DND-41 (cell line): ENCODE data around the gene PMEPA1.
A peak's percentile ranks its signal among the peaks of the same experiment; 100 is the strongest.

Experiments
- ATAC-seq: fragments of 200-7000 bp; cut with Tn5 transposase; 3 replicates; pipeline ENCODE4 v1.9.1; 2021; ENCODE audit warnings: low read depth; ENCODE audit not compliant: insufficient read depth
- DNase-seq: peaks from one replicate; pipeline ENCODE4 v3.0.0-alpha.2; 2020
- H2AFZ ChIP-seq: 2 replicates; pipeline ENCODE4 v1.6.0; 2012; ENCODE audit warnings: low read depth, low read length
- H3K27ac ChIP-seq: 2 replicates; pipeline ENCODE4 v1.5.1; 2012; ENCODE audit warnings: low read length, inconsistent platforms
- H3K27me3 ChIP-seq: fragments of 200-600 bp; sonication (generic); 2 replicates; pipeline ENCODE4 v1.6.0; 2012; ENCODE audit warnings: low read length, mild to moderate bottlenecking, inconsistent platforms; ENCODE audit not compliant: insufficient read depth, poor library complexity
- H3K36me3 ChIP-seq: 2 replicates; pipeline ENCODE4 v1.5.1; 2012; ENCODE audit warnings: low read length, inconsistent platforms; ENCODE audit not compliant: insufficient read depth
- H3K4me1 ChIP-seq: 2 replicates; pipeline ENCODE4 v1.5.1; 2012; ENCODE audit warnings: mild to moderate bottlenecking, low read length; ENCODE audit not compliant: insufficient read depth
- H3K4me2 ChIP-seq: 2 replicates; pipeline ENCODE4 v1.6.0; 2012; ENCODE audit warnings: mild to moderate bottlenecking, moderate library complexity, low read length, inconsistent platforms; ENCODE audit not compliant: insufficient read depth
- H3K4me3 ChIP-seq, 2 experiments: fragments of 200-600 bp in 1 of 2; shearing (Covaris generic) in 1 of 2; 2 replicates each; pipeline ENCODE4 v1.5.1; 2012 to 2016; ENCODE audit warnings: inconsistent platforms in 2 of 2, low read length in 2 of 2, mild to moderate bottlenecking in 2 of 2, low read depth in 1 of 2, moderate library complexity in 1 of 2
- H3K79me2 ChIP-seq: 2 replicates; pipeline ENCODE4 v1.6.0; 2012; ENCODE audit warnings: low read length, inconsistent platforms; ENCODE audit not compliant: insufficient read depth
- H3K9ac ChIP-seq: 2 replicates; pipeline ENCODE4 v1.6.0; 2012; ENCODE audit warnings: low read depth, mild to moderate bottlenecking, inconsistent platforms, low read length, moderate library complexity
- H3K9me3 ChIP-seq: 2 replicates; pipeline ENCODE4 v1.5.1; 2012; ENCODE audit warnings: low read length, moderate library complexity, mild to moderate bottlenecking, inconsistent platforms; ENCODE audit not compliant: insufficient read depth, severe bottlenecking
- H4K20me1 ChIP-seq: 2 replicates; pipeline ENCODE4 v1.6.0; 2012; ENCODE audit warnings: low read length; ENCODE audit not compliant: insufficient read depth
- EZH2 ChIP-seq: IDR thresholded peaks from 3 replicates; pipeline ENCODE4 v1.6.1; 2012; ENCODE audit warnings: borderline replicate concordance, low read depth, mild to moderate bottlenecking, moderate library complexity, low read length, inconsistent platforms; ENCODE audit not compliant: severe bottlenecking
- TF ChIP-seq, protein P1 (sequence below): IDR thresholded peaks from 2 replicates; pipeline ENCODE4 v1.5.1; 2012; ENCODE audit warnings: borderline replicate concordance, low read length, moderate library complexity, mild to moderate bottlenecking; ENCODE audit not compliant: poor library complexity, severe bottlenecking; ENCODE audit errors: extremely low read depth

Gene PMEPA1

DNA sequence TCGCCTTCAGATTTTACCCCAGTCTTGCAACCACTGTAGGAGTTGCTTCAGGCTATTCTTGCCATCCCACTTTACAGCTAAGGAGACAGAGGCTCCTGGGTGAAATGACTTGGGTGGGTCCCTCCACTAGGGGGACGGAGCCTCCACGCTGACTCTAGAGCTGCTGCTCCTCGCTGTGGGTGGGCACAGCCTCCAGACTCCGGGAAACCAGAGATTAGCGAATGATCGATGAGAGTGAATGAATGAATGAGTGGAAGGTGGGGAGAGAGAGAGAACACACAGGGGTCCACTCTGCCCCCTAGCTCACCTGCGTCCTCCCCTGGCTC is 100.0 kb downstream of the PMEPA1 start:
- TF ChIP-seq, protein P1, sequence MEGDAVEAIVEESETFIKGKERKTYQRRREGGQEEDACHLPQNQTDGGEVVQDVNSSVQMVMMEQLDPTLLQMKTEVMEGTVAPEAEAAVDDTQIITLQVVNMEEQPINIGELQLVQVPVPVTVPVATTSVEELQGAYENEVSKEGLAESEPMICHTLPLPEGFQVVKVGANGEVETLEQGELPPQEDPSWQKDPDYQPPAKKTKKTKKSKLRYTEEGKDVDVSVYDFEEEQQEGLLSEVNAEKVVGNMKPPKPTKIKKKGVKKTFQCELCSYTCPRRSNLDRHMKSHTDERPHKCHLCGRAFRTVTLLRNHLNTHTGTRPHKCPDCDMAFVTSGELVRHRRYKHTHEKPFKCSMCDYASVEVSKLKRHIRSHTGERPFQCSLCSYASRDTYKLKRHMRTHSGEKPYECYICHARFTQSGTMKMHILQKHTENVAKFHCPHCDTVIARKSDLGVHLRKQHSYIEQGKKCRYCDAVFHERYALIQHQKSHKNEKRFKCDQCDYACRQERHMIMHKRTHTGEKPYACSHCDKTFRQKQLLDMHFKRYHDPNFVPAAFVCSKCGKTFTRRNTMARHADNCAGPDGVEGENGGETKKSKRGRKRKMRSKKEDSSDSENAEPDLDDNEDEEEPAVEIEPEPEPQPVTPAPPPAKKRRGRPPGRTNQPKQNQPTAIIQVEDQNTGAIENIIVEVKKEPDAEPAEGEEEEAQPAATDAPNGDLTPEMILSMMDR, result peak; percentile 31
- TF ChIP-seq EZH2, result no peak
- no peak overlapping the region for H3K4me3 ChIP-seq
- peaks cover 30% of the 10 kb centered on the region for H4K20me1 ChIP-seq
- no peak overlapping the region for H3K9ac ChIP-seq
- no peaks in the 10 kb centered on the region for H3K36me3 ChIP-seq
- no peaks in the 10 kb centered on the region for H3K9me3 ChIP-seq
- no peak overlapping the region for H2AFZ ChIP-seq
- H3K27ac ChIP-seq, result no peak overlapping the region
- no peaks in the 10 kb centered on the region for H3K79me2 ChIP-seq
- no peaks in the 10 kb centered on the region for H3K4me1 ChIP-seq
- H3K4me2 ChIP-seq, result no peak overlapping the region
- ATAC-seq (peak; percentile 62), DNase-seq (no peak)
- peaks cover 40% of the 10 kb centered on the region for H3K27me3 ChIP-seq

- Histone ChIP-seq H3K4me1 (no peaks in the 10 kb centered on the region), H3K27me3 (peaks cover 40% of the 10 kb centered on the region), H3K36me3 (no peaks in the 10 kb centered on the region), H3K27ac (no peak overlapping the region), H3K9me3 (no peaks in the 10 kb centered on the region), H3K9ac (no peak overlapping the region), H3K4me3 (no peak overlapping the region), H2AFZ (no peak overlapping the region), H3K4me2 (no peak overlapping the region), H4K20me1 (peaks cover 25% of the 10 kb centered on the region), H3K79me2 (no peaks in the 10 kb centered on the region)
- TF ChIP-seq, protein P1, result no peak
- TF ChIP-seq EZH2, result no peak
- DNase-seq (no peak), ATAC-seq (no peak)
These were observed 100.6 kb downstream of the PMEPA1 start for GRCh38 chr20:57609086-57609841.

- DNase-seq (no peak), ATAC-seq (no peak)
- Histone ChIP-seq H3K9ac (no peak overlapping the region), H3K4me3 (no peak overlapping the region), H3K4me1 (no peaks in the 10 kb centered on the region), H3K79me2 (no peaks in the 10 kb centered on the region), H3K9me3 (no peaks in the 10 kb centered on the region), H4K20me1 (peaks cover 24% of the 10 kb centered on the region), H3K36me3 (no peaks in the 10 kb centered on the region), H3K4me2 (no peak overlapping the region), H3K27me3 (peaks cover 40% of the 10 kb centered on the region), H3K27ac (no peak overlapping the region), H2AFZ (no peak overlapping the region)
- TF ChIP-seq, protein P1, result no peak
- no peak for TF ChIP-seq EZH2
These were observed 101.3 kb downstream of the PMEPA1 start for GRCh38 chr20:57608516-57608915.
